Activated CD8-positive, alpha-beta memory T cell treated with anti-CD3 and anti-CD28 coated beads for 24 hours (primary cell): ENCODE data around the gene VSIG4.
"Not testable (repeated sequence)": the region's sequence is repeated elsewhere in the genome, so short reads cannot be mapped to it uniquely, and the experiment has no call there.

Source experiments
- DNase-seq: peaks from one replicate; pipeline ENCODE4 v3.0.0-alpha.2; 2020

VSIG4 gene

DNA sequence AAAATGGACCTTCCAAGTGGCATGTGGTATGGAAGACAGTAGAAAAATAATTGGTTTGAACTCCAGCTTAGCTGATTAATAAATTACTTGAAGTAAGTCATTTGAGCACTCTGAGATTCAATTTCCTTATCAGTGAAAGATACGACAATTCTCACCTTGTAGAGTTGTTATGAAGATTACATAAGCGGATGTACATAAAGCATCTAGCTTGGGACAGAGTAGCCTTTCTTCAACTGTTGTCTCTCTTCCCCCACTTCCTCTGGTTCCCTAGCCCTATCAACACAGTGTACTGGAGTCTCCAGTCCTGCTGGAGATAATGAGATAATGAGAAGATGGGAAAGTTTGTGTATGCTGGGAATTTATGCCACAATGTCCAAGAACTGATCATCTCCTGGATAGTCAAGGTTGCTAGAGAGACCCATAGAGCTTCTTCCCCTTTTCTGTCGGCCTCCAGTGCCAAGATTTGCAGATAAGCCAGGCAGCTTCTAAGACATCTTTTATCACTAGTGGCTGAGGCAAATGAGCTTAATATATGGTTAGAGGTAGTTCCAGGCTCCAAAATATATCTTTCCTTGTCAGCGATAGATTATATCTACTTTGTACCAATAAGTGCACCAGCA, 33.9 kb downstream of the VSIG4 start:
- no peak for DNase-seq

DNA sequence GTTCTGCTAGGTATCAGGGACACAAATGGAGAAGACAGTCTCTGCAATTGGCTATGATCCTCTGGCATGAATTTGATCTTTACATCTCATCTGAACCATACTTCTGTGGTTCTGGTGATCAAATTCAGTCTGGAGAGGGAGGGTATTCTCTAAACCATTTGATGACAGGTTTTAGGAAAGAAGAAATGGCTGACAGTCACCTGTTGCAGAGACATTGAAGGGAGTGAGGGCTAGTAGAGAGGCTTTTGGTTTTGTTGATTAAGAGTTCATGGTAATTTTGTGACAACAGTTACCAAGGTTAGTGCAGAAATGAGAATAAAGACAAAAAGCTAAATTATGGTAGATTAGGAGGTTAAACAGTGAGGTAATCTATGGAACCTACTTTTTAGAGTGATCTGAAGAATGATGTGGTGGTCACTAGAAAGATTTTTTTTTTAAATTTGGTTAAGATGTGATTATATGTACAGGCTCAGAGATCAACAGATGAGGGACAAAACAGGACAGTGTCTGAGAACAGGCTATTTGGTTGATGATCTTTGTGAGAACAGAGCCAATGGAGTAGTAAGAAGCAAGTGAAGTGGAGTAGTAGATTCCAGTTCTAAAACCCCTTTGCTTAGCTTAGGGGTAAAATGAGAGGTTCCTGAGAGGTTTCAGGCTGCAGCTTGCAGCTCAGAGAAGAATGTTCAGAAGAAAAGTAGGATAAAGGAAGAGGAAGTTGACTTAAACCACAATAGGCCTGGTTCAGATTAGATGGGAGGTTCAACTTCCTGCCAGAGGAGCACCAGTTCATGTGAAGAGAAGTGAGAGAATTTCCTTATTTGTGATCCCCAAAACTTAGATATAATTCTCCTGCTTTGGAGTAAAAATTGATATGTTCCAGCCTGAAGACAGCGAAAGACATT, 34.7 kb downstream of the VSIG4 start:
- no peak for DNase-seq

DNA sequence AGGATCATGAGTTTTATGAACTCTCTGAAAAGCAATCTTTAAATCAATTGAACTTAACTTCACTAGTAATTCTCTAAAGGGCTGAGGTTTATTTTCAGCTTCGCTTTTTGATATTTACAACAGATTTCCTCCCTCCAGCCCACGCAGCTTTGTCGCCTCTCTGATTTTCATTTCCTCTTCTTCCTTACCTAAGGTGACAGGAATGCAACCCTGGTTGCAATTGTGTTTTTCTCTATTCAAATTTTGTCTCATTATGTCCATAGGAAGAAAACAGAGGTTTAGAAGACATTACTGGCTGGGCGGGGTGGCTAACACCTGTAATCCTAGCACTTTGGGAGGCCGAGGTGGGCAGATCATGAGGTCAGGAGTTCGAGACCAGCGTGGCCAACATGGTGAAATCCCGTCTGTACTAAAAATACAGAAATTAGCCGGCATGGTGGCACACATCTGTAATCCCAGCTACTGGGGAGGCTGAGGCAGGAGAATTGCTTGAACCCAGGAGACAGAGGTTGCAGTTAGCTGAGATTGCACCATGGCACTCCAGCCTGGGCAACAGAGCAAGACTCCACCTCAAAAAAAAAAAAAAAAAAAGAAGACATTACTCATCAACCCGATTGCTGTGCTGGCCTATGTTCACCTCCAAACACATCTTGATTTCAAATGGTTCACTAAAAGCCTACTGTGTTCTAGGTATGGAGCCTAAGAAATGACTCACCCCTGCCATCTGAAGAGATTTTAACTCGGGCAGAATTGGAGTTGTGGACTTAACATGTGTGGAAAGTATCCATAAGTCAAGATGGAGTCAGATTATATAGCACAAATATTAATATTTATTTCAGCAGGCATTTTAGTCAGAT, 36.8 kb downstream of the VSIG4 start:
- DNase-seq: no peak

DNA sequence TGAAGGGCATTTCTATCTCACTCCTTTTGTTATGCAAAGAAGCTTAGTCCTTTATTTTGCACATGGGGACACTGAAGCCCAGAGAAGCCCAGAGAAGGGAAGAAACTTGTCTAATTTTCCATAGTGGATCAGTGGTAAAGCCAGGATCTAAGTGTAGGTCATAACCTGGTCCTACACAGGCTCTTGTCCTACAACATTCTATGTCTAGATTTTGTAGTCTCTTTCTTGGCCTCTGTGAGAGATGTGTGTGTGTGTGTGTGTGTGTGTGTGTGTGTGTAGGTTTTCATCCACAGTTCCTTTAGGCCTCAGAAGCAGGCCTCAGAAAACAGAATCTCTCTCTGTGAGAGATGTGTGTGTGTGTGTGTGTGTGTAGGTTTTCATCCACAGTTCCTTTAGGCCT, 38.3 kb downstream of the VSIG4 start:
- DNase-seq: no peak

DNA sequence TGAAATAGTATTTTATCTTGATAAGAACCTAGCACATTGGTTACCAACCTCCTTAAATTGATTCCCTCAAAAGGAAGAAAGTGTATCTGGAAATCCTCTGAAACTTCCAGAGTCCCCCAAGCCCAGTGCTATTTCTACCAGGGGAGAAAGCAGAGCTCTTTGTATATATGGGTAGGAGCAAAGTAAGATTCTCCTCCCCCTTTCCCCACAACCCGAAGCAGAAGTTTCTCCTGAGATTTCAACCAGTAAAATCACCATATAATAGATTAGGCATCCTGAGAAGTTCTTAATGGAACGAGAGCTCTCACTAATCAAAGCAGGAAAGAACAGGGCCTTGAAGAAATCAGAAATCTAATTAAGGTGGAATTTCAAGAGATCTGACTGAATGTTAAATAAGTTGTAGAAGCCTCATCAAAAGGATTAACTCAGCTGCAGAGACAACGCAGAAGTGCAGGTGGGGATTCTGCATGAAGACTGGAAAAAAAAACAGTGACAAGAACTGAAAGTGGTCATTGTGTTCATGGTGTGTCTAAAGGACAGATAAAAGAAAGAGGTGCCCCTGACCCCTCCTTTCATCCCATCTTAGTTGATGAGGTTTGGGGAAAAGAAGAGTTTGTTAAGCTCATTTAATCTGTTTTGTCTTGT, 39.1 kb downstream of the VSIG4 start:
- no peak for DNase-seq

DNA sequence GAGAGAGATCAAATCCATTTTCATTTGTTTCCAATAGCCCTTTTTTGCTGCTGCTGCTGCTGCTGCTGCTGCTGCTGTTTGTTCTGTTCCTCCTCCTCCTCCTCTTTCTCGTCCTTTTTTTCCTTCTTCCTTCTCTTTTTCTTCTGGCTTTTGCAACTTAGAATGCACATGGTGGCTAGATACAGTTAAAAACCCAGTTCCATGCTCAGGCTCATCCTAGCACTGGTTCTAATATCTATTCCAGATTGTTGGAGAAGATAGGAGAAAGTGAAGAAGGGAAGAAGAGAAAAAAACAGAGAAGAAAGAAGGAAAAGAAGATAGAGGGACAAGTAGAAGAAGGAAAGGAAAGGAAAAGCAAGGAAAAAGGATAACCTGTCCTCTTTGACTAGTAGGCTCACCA, 39.7 kb downstream of the VSIG4 start:
- no peak for DNase-seq

DNA sequence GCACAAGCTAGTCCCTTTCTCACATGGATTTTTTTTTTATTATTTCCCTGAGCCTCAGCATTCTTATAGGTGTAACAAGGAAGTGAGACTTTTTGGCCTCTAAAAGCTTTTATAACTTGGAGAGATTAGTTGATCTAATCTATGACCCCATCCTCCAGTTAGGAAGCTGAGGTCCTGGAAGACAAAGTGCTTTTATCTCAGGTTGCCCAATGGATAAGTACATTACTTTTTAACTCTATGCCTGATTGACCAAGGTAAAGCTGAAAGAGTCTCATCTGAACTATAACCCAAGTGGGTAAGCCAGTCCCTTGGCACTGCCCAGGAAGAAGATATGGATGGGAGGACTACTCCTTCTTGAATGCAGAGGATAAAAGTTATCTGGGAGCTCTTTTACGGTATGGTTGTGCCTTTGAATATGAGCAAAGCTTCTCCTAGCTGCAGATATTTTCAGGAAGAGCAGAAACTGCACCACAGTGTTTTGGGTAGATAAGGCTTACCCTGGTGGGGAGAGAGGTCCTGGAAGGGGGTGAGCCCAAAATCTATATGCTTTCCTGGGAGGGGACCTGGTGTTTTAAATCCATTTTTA, 40.2 kb downstream of the VSIG4 start:
- no peak for DNase-seq

DNA sequence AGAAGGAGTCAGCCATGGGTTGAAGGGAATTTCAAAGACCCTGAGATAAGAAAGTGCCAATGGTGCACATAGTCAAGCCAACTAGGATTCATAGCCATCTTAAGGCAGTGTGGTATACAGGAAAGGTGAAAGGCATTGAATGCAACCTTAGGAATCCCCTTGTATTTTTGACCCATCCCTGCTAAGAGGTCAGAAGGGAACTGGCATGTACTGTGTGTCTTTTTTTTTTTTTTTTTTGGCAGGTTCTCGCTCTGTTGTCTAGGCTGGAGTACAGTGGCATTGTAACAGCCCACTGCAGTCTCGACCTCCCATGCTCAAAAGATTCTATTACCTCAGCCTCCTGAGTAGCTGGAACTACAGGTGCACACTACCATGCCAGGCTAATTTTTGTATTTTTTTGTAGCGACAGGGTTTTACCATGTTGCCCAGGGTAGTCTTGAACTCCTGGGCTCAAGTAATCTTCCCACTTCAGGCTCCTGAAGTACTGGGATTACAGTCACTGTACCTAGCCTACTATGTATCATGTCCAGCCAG, 40.8 kb downstream of the VSIG4 start:
- DNase-seq: no peak

DNA sequence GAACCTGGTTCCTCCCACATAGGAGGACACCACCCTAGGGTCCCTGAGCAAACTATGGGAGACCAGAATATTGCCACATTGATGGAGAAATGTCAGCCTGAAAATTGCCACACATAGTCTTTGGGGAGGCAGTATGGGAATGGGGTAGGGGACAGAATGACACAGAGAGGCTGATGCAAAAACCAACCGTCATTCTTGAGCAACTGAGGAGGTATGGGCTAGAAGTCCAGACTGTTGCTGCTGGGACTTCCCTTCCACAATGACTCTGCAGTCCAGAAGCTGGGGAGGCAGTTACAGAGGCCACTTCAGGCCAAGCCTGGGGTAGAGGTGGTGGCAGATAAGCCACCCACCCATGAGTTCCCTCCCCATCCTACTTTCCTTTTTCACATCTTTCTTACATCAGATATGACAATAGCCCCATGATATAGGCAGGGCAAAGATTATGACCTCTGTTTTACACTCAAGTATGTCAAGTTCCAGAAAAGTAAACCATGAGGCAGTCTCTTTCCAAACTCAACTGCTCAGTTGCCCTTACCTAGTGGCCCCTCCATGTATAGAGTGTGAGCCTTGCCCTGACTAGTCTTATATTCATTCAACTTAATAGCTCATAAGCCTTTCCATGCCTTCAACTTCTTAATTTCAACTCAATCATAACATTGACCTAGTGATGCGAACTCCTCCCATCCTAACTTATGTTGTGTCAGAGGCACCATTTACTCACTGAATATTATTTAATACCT, 41.7 kb downstream of the VSIG4 start:
- no peak for DNase-seq

DNA sequence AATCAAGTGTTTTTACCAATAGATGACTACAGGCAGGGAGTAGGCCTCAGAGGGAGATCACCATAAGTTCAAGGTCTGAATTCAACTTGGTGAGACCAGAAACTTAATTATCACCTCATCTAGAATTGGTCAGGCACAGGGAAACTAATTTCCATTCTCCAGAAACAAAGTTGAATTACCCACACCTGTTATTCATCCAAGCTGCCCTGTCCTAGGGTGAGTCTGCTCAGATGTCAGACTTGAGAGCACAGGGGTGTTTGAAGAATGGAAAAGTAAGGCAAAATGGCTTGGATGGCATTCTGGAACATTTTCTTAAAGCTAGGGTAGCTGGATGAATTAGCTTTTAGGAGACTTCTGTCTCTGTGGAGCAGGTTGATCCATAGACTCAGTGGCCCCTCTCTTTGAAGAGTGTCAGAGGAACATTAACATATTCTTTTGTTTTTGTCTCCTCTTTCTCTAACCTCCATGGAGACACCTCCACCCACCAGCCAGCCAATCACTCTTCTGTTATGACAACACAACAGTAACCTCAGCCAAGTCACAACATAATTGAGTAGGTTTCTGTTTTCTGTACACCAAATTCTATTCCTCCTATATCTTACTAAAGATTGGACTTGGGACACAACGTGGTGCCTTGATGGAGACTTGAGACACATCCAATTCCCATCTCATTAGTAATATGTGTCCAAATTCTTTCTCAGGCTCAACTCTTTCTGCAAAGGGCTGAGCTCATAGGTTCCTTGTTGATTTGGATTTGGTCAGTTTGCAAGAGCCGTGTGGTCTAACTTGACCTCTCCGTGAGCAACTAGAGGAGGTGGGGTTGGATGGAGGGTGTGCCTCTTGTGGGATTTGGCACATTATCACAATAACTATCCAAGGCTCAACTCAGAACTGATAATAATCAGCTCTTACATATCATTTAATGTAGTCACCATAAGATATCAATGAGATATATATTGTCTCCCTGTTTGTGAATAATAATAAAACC, 45.1 kb downstream of the VSIG4 start:
- DNase-seq: no peak

DNA sequence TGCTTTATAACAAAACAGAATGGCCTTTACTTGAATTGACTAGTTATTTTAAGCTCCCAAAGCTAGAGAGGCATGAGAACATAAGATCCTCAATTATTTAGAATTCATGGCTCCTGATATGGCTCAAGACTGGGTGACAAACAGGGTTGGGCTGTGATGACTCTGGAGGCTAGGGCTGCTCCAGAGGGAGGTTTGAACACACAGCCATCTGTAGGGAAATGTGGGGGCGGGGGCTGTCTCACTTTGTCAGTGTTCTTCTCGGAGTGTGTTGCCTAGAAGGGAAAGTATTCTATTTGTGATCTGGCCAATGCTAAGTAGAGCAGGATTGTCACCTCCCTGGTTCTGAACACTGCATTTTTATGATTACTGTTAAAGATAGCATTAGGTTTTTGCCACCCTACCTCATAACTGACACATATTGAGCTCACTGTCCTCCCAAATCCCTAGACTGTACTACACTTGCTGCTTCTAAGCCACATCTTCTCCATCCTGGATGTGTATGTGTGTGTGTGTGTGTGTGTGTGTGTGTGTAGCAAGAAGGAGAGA, 45.9 kb downstream of the VSIG4 start:
- DNase-seq: no peak

DNA sequence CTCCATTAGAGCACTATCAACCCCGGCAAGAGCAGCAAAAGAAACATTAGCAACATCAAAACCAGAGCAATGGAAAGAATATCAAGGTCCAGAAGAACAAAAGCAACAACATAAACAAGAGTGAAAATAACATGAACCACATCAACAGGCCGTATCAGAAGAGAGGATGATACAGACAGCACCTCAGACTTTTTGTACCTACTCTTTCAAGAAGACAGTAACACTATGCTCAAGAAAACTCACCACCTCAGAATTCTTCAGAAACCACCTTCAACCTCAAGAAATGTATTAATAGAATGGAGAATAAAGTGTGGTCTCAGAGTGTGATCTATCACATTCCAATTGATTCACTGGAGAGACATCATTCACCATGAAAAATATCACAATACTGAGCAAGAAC, 46.5 kb downstream of the VSIG4 start:
- DNase-seq: no peak

DNA sequence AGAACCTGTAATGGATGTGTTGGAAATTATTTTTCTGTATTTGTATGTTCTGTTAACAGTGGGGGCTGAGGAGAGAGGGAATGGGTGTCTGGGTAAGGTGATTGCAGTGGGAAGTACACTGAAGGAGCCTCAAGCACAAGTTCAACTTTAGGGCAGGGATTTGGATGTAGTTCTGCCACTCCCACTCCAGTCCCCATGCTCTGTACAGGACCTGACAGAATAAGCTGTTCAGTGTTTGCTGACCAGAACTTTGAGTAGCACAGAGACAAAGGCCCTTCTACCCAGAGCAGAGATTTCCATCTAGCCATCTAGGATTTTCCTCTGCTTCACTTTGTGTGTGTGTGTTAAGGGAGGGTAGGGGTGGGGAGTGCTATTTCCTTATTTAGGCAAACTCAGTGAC, 49.2 kb downstream of the VSIG4 start:
- no peak for DNase-seq

DNA sequence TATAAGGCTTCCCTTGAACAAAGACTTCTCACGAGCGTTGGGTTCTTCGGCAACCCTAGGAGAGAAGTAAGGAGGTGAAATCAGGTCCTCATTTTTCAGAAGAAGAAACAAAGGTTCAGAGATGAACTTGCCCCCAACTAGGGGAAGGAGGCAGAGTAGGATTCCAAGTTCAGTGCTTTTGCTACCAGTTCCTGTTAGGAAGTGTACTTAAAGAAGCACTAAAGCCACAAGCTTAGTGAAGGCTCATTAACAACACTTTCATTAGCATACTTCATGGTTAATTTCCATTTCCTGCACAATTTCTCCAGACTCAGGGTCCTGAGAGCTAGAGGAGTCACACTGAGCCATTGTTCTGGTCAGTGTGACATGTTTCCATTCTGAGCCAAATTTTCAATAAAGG, 52.1 kb downstream of the VSIG4 start:
- no peak for DNase-seq

DNA sequence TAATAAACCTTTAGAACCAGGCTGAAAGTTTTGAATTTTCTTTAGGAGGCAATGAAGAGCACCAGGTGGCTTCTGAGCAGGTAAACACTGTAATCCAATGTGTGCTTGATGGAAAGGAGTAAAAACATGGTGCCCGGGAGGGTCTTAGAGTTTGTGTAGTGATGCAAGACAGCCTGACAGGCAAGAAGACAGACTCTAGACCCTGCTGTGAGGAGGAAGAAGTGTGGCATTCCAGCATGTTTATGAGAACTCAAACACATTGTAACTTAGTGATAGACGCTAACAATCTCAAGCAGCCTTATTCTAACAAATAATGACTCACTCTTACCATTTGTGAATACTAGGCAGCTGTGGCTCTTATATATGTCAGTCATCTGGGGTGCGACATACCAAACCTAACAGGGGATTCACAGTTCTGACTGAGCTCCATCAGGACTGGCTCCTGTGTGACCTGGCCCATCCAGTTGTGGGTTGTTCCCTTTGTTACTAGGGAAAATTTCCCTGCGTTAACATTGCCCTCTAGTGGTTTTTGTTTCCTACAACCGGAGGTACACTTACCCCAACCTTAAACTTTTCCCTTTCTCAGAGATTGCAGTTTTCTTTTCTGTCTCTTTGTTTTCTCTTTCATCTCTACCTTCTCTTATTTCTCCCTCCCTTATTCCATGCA, 53.8 kb downstream of the VSIG4 start:
- DNase-seq: peak; percentile 64

DNA sequence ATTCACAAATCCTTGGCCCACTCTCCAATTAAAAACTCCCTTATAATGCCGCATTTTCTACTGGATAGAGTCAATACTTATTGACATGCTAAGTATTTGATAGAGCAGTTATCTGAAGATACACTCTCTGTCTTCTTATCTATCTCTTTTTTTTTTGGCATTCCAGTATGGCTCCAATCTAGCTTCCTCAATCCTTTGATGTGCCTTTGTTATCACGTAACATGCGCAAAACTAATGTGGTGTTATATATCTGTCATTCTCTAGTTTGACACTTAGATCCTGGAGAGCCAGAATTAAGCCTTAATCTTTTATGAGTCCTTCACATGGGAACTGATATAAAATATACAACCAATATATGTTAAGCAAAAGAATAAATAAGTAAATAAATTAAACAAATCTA, 54.7 kb downstream of the VSIG4 start:
- no peak for DNase-seq

DNA sequence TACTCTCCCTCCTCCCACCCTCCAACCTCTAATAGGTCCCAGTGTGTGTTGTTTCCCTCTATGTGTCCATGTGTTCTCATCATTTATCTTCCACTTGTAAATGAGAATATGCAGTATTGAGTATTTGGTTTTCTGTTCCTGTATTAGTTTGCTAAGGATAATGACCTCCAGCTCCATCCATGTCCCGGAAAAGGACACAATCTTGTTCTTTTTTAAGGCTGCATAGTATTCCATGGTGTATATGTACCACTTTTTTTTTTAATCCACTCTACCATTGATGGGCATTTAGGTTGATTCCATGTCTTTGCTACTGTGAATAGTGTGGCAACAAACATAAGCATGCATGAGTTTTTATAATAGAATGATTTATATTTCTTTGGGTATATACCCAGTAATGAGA, 62.7 kb downstream of the VSIG4 start:
- DNase-seq: not testable (repeated sequence)

DNA sequence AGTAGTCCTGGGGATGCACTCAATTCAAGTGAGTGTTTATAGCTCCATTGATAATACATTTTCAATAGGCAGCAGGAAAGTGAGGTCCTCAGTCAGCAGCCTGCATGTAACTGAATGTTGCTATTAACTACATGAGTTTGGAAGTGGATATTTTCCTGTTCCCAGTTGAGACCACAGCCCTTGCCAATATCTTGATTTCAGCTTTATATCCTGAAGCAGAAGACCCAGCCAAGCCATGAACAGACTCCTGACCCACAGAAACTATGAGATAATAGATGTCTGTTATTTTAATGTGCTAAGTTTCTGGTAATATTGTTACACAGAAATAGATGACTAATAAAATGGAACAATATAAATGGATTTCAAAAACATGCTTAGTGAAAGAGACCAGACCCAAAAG, 63.7 kb downstream of the VSIG4 start:
- no peak for DNase-seq

DNA sequence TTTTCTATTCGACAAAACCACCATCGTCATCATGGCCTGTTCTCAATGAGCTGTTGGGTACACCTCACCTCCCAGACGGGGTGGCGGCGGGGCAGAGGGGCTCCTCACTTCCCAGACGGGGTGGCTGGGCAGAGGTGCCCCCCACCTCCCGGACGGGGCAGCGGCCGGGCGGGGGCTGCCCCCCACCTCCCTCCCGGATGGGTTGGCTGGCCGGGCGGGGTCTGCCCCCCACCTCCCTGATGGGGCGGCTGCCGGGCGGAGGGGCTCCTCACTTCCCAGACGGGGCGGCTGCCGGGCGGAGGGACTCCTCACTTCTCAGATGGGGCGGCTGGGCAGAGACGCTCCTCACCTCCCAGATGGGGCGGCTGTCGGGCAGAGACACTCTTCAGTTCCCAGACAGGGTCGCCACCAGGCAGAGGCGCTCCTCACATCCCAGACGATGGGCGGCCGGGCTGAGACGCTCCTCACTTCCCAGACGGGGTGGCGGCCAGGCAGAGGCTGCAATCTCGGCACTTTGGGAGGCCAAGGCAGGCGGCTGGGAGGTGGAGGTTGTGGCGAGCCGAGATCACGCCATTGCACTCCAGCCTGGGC, 64.6 kb downstream of the VSIG4 start:
- DNase-seq: not testable (repeated sequence)
